Fibroblast of villous mesenchyme (primary cell): ENCODE measurements around the gene SET. TPM values are rescaled to one million over a fixed set of nuclear protein-coding genes. Genes with fewer than 3 reads are reported as not detected.

Experiments
- DNase-seq: peaks from one replicate; pipeline ENCODE4 v3.0.0-alpha.2; 2010; ENCODE audit warnings: low read depth
- H3K4me3 ChIP-seq: 2 replicates; pipeline ENCODE4 v1.5.1; 2011; ENCODE audit warnings: low read depth, mild to moderate bottlenecking, low read length
- CTCF ChIP-seq: IDR thresholded peaks from 2 replicates; pipeline ENCODE4 v1.5.1; 2012; ENCODE audit warnings: low read depth, mild to moderate bottlenecking, low read length; ENCODE audit not compliant: insufficient read depth
- total RNA-seq: library from RNA; depleted of rRNA; stranded (reverse); fragments of >200 nt; gene quantifications from 2 replicates; pipeline ENCODE4 v1.2.3, GENCODE V29; 2012

Gene SET
- total RNA-seq, 1 donor: 491 TPM

- no peak overlapping the region for H3K4me3 ChIP-seq
- no peak for TF ChIP-seq CTCF
- DNase-seq: no peak
Measured at GRCh38 chr9:128714586-128715435, 25.8 kb downstream of the SET start.

DNA sequence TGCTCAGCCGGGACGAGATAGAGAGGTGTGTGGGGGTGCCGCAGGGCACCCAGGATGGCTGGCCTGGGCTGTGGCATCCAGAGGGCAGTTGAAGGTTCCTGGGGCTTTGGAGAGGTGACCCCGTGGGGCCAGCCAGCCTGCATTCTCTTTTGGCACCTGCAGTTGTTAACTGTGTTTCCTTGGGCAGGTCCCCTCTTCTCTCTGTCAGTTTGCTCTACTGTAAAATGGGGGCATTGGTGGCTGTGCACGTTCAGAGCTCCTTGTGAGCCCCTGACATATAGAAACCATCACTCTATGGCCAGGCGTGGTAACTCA lies 26.4 kb downstream of the SET start:
- no peak overlapping the region for H3K4me3 ChIP-seq
- DNase-seq: no peak
- no peak for TF ChIP-seq CTCF

DNA sequence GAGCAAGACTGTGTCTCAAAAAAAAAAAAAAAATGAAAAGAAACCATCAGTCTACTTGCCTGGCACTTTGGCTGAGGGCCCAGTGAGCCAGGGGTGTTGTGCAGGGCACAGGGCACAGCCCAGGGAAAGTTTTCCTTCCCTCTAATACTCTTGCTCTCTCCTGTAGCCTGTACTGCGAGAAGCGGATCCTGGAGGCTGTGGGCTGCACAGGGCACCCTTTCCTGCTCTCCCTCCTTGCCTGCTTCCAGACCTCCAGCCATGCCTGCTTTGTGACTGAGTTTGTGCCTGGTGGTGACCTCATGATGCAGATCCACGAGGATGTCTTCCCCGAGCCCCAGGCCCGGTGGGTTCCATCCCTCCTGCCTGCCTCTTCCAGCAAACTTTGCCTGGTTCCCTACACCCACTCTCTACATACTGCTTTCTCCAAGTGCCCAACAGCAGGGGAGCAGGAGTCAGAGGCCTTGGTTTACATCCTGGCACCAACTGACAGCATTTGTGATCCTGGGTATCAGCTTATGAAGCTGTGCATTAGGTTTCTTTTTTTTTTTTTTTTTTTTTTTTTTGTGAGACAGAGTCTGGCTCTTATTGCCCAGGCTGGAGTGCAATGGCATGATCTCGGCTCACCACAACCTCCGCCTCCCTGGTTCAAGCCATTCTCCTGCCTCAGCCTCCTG lies 27.7 kb downstream of the SET start:
- TF ChIP-seq CTCF: no peak
- no peak for DNase-seq
- H3K4me3 ChIP-seq: no peak overlapping the region

GRCh38 chr9:128718047-128718446 lies 29.0 kb downstream of the SET start:
- TF ChIP-seq CTCF: no peak
- DNase-seq: no peak

GRCh38 chr9:128718475-128718874 lies 29.5 kb downstream of the SET start:
- TF ChIP-seq CTCF: no peak
- DNase-seq: no peak
- no peak overlapping the region for H3K4me3 ChIP-seq

More at GRCh38 chr9:128718047-128718446, 29.0 kb downstream of the SET start:
- H3K4me3 ChIP-seq: no peak overlapping the region

GRCh38 chr9:128719919-128720605 lies 31.0 kb downstream of the SET start:
- DNase-seq: no peak
- TF ChIP-seq CTCF: no peak
- H3K4me3 ChIP-seq: no peak overlapping the region
